ENCODE results near the gene PEBP1.
"Not testable (repeated sequence)": the region's sequence is repeated elsewhere in the genome, so short reads cannot be mapped to it uniquely, and the experiment has no call there.

The PEBP1 gene

DNA sequence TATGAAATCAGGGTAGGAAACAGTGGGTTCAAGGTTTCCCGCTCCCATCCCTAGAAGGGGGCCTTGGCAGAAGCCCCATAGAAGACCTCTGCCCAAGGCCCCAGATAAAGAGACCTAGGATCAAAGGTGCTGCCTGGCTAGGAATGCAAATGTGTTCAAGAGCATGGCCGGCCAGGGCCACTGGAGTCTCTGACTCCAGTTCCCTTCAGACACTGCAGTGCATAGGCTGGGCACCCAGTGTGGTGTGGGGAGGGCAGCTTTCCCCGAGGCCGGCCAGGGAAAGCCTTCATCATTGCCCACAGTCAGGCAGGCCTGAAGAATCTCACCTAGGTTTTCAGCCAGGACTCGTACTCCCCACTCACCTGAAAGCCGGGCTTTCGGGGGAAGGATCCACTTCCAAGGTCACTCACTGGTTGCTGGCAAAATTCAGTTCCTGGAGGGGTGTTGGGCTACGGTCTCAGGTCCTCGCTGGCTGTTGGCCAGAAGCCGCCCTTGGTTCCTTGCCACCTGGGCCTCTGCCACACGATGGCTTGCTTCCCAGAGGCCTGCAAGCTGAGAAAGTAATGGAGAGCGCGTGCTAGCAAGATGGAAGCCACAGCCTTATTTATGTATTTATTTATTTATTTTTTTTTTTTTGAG lies 9.7 kb upstream of the PEBP1 start:
- peaks cover 7 to 8% of the 10 kb centered on the region in 2 donors for H3K4me1 ChIP-seq (ENCODE audit: control insufficient read depth in 1 of 2, insufficient read depth in 2 of 2, low read length in 2 of 2)
- no peaks in the 10 kb centered on the region for H3K27me3 ChIP-seq (ENCODE audit: control insufficient read depth in 1 of 2, insufficient read depth in 2 of 2, low read length in 2 of 2)
- H3K4me3 ChIP-seq (ENCODE audit: low read depth in 1 of 2, low read length in 2 of 2) = no peak overlapping the region
- H3K9me3 ChIP-seq (ENCODE audit: control insufficient read depth in 1 of 2, low read length in 2 of 2) = no peaks in the 10 kb centered on the region
- H3K27ac ChIP-seq (ENCODE audit: low read depth, low read length) = peak overlapping the region; percentile 63
- peak overlapping the region in 1 of 2 donors; percentile 18 for H3K9ac ChIP-seq (ENCODE audit: low read depth in 1 of 2, low read length in 2 of 2)
- H3K36me3 ChIP-seq (ENCODE audit: control insufficient read depth in 1 of 2, insufficient read depth in 2 of 2, low read length in 2 of 2) = no peaks in the 10 kb centered on the region

DNA sequence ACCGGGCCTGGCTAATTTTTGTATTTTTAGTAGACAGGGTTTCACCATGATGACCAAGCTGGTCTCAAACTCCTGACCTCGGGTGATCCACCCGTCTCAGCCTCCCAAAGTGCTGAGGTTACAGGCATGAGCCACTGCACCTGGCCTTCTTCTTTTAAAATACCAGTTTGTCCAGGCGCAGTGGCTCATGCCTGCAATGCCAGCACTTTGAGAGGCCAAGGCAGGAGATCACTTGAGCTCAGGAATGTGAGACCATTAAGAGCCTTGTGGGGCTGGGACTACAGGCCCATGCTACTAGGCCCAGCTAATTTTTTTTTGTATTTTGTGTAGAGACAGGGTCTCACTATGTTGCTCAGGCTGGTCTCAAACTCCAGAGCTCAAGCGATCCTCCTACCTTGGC lies 8.1 kb upstream of the PEBP1 start:
- no peaks in the 10 kb centered on the region for H3K27me3 ChIP-seq (ENCODE audit: control insufficient read depth in 1 of 2, insufficient read depth in 2 of 2, low read length in 2 of 2)
- H3K9ac ChIP-seq (ENCODE audit: low read depth in 1 of 2, low read length in 2 of 2) = no peak overlapping the region
- no peak overlapping the region for H3K27ac ChIP-seq (ENCODE audit: low read depth, low read length)
- H3K4me1 ChIP-seq (ENCODE audit: control insufficient read depth in 1 of 2, insufficient read depth in 2 of 2, low read length in 2 of 2) = peaks cover 6 to 10% of the 10 kb centered on the region in 2 donors
- H3K9me3 ChIP-seq (ENCODE audit: control insufficient read depth in 1 of 2, low read length in 2 of 2) = no peaks in the 10 kb centered on the region
- H3K36me3 ChIP-seq (ENCODE audit: control insufficient read depth in 1 of 2, insufficient read depth in 2 of 2, low read length in 2 of 2) = no peaks in the 10 kb centered on the region
- H3K4me3 ChIP-seq (ENCODE audit: low read depth in 1 of 2, low read length in 2 of 2) = no peak overlapping the region

DNA sequence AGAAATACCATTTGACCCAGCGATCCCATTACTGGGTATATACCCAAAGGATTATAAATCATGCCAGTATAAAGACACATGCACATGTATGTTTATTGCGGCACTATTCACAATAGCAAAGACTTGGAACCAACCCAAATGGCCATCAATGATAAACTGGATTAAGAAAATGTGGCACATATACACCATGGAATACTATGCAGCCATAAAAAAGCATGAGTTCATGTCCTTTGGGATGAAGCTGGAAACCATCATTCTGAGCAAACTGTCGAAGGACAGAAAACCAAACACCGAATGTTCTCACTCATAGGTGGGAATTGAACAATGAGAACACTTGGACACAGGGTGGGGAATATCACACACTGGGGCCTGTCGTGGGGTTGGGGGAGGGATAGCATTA lies 6.5 kb upstream of the PEBP1 start:
- H3K4me3 ChIP-seq (ENCODE audit: low read depth in 1 of 2, low read length in 2 of 2); H3K9me3 ChIP-seq (ENCODE audit: control insufficient read depth in 1 of 2, low read length in 2 of 2); H3K27me3 ChIP-seq (ENCODE audit: control insufficient read depth in 1 of 2, insufficient read depth in 2 of 2, low read length in 2 of 2); H3K9ac ChIP-seq (ENCODE audit: low read depth in 1 of 2, low read length in 2 of 2); H3K27ac ChIP-seq (ENCODE audit: low read depth, low read length); H3K36me3 ChIP-seq (ENCODE audit: control insufficient read depth in 1 of 2, insufficient read depth in 2 of 2, low read length in 2 of 2): not testable (repeated sequence)
- peaks cover 6 to 10% of the 10 kb centered on the region in 2 donors for H3K4me1 ChIP-seq (ENCODE audit: control insufficient read depth in 1 of 2, insufficient read depth in 2 of 2, low read length in 2 of 2)

DNA sequence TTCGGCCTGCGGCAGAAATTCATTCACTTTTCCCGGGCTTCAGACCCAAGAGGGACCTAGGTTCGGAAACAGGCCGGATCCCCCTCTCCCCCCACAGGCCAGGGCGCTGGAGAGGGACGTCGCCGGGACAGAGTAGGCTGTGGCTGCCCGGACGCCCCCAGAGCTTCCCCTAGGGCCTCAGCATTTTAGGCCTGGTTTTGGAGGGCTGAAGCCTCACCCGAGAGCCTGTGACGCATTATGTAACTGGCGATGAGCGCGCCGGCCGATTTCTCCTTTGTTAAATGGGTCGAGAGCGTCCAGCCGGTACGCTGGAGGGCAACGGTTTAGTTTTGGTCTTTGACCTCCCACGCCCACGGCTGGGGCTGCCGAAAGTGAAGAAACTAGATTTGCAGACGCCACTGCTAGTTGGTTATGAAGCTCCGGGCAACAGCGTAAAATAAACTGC lies 657 bp downstream of the PEBP1 start:
- H3K27me3 ChIP-seq (ENCODE audit: control insufficient read depth in 1 of 2, insufficient read depth in 2 of 2, low read length in 2 of 2) = no peaks in the 10 kb centered on the region
- peak overlapping the region; percentile 90 to 95 for H3K4me3 ChIP-seq (ENCODE audit: low read depth in 1 of 2, low read length in 2 of 2)
- peaks cover 17 to 29% of the 10 kb centered on the region in 2 donors for H3K36me3 ChIP-seq (ENCODE audit: control insufficient read depth in 1 of 2, insufficient read depth in 2 of 2, low read length in 2 of 2)
- peak overlapping the region; percentile 85 to 89 for H3K9ac ChIP-seq (ENCODE audit: low read depth in 1 of 2, low read length in 2 of 2)
- no peaks in the 10 kb centered on the region for H3K9me3 ChIP-seq (ENCODE audit: control insufficient read depth in 1 of 2, low read length in 2 of 2)
- peak overlapping the region; percentile 86 for H3K27ac ChIP-seq (ENCODE audit: low read depth, low read length)
- peaks cover 8 to 17% of the 10 kb centered on the region in 2 donors for H3K4me1 ChIP-seq (ENCODE audit: control insufficient read depth in 1 of 2, insufficient read depth in 2 of 2, low read length in 2 of 2)

DNA sequence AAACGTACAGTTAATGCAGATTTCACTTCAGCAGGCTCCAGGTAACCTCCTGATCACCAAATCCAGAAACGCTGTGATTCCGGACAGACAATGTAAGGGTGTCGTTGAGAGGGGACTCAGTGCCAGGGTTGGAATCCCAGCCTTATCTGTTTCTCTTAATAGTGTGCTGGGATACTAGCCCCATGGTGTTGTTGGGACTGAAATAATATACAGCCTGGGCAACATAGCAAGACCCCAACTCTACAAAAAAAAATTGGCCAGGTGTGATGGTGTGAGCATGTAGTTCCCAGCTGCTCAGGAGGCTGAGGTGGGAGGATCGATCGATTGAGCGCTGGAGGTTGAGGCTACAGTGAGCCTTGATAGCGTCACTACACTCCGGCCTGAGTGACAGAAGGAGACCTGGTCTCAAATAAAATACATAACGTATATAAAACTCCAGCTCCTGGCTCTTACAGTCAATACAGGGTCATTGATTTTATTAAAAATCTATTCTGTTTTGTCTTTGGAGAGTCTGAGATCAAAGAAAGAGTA lies 1.3 kb downstream of the PEBP1 start:
- Histone ChIP-seq H3K9ac (ENCODE audit: low read depth in 1 of 2, low read length in 2 of 2) (peak overlapping the region; percentile 85 to 89), H3K4me3 (ENCODE audit: low read depth in 1 of 2, low read length in 2 of 2) (peak overlapping the region; percentile 90 to 95), H3K27ac (ENCODE audit: low read depth, low read length) (peak overlapping the region; percentile 86), H3K9me3 (ENCODE audit: control insufficient read depth in 1 of 2, low read length in 2 of 2) (no peaks in the 10 kb centered on the region), H3K4me1 (ENCODE audit: control insufficient read depth in 1 of 2, insufficient read depth in 2 of 2, low read length in 2 of 2) (peaks cover 8 to 13% of the 10 kb centered on the region in 2 donors), H3K36me3 (ENCODE audit: control insufficient read depth in 1 of 2, insufficient read depth in 2 of 2, low read length in 2 of 2) (peaks cover 20 to 35% of the 10 kb centered on the region in 2 donors), H3K27me3 (ENCODE audit: control insufficient read depth in 1 of 2, insufficient read depth in 2 of 2, low read length in 2 of 2) (no peaks in the 10 kb centered on the region)

DNA sequence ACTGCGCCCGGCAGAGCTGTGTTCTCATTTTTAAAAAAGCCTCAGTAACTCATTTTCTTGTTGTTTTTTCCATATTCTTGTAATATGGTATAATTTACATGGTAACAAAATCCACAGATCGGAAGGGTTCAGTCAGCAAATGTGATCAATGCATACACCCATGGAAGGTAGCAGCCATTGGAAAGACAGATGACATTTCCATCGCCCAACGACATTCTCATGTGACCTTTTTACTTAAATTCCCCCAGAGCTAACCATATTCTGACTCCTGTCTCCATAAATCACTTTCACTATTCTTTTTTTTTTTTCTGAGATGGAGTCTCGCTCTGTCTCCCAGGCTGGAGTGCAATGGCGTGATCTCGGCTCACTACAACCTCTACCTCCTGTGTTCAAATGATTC lies 4.9 kb downstream of the PEBP1 start:
- H3K36me3 ChIP-seq (ENCODE audit: control insufficient read depth in 1 of 2, insufficient read depth in 2 of 2, low read length in 2 of 2) = peaks cover 33 to 69% of the 10 kb centered on the region in 2 donors
- no peak overlapping the region for H3K27ac ChIP-seq (ENCODE audit: low read depth, low read length)
- no peaks in the 10 kb centered on the region for H3K9me3 ChIP-seq (ENCODE audit: control insufficient read depth in 1 of 2, low read length in 2 of 2)
- no peak overlapping the region for H3K4me3 ChIP-seq (ENCODE audit: low read depth in 1 of 2, low read length in 2 of 2)
- H3K9ac ChIP-seq (ENCODE audit: low read depth in 1 of 2, low read length in 2 of 2) = no peak overlapping the region
- peaks cover 4 to 13% of the 10 kb centered on the region in 2 donors for H3K4me1 ChIP-seq (ENCODE audit: control insufficient read depth in 1 of 2, insufficient read depth in 2 of 2, low read length in 2 of 2)
- H3K27me3 ChIP-seq (ENCODE audit: control insufficient read depth in 1 of 2, insufficient read depth in 2 of 2, low read length in 2 of 2) = no peaks in the 10 kb centered on the region

DNA sequence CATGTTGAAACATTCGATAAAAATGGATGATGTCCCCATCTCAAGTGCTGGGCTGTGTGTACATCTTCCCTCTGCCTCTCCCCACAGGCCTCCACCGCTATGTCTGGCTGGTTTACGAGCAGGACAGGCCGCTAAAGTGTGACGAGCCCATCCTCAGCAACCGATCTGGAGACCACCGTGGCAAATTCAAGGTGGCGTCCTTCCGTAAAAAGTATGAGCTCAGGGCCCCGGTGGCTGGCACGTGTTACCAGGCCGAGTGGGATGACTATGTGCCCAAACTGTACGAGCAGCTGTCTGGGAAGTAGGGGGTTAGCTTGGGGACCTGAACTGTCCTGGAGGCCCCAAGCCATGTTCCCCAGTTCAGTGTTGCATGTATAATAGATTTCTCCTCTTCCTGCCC lies 8.6 kb downstream of the PEBP1 start:
- Histone ChIP-seq H3K27me3 (ENCODE audit: control insufficient read depth in 1 of 2, insufficient read depth in 2 of 2, low read length in 2 of 2) (no peaks in the 10 kb centered on the region), H3K4me1 (ENCODE audit: control insufficient read depth in 1 of 2, insufficient read depth in 2 of 2, low read length in 2 of 2) (peaks cover 0 to 4% of the 10 kb centered on the region in 2 donors), H3K4me3 (ENCODE audit: low read depth in 1 of 2, low read length in 2 of 2) (no peak overlapping the region), H3K9ac (ENCODE audit: low read depth in 1 of 2, low read length in 2 of 2) (no peak overlapping the region), H3K27ac (ENCODE audit: low read depth, low read length) (no peak overlapping the region), H3K9me3 (ENCODE audit: control insufficient read depth in 1 of 2, low read length in 2 of 2) (no peaks in the 10 kb centered on the region), H3K36me3 (ENCODE audit: control insufficient read depth in 1 of 2, insufficient read depth in 2 of 2, low read length in 2 of 2) (peaks cover 33 to 82% of the 10 kb centered on the region in 2 donors)

DNA sequence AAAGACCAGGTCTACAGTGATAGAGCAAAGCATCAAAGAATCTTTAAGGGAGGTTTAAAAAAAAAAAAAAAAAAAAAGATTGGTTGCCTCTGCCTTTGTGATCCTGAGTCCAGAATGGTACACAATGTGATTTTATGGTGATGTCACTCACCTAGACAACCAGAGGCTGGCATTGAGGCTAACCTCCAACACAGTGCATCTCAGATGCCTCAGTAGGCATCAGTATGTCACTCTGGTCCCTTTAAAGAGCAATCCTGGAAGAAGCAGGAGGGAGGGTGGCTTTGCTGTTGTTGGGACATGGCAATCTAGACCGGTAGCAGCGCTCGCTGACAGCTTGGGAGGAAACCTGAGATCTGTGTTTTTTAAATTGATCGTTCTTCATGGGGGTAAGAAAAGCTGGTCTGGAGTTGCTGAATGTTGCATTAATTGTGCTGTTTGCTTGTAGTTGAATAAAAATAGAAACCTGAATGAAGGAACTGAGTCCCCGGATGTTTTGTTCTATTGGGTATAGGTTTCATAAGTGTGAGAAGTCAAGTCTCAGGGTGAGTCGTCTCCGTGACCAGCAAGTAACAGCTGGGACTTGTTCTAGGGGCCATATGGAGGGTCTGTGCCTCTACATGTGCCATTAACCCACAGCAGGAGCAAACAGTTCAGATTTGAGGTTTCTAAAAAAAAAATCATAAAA lies 9.3 kb downstream of the PEBP1 start:
- no peak overlapping the region for H3K27ac ChIP-seq (ENCODE audit: low read depth, low read length)
- H3K4me1 ChIP-seq (ENCODE audit: control insufficient read depth in 1 of 2, insufficient read depth in 2 of 2, low read length in 2 of 2) = peaks cover 0 to 4% of the 10 kb centered on the region in 2 donors
- H3K27me3 ChIP-seq (ENCODE audit: control insufficient read depth in 1 of 2, insufficient read depth in 2 of 2, low read length in 2 of 2) = no peaks in the 10 kb centered on the region
- no peak overlapping the region for H3K9ac ChIP-seq (ENCODE audit: low read depth in 1 of 2, low read length in 2 of 2)
- H3K36me3 ChIP-seq (ENCODE audit: control insufficient read depth in 1 of 2, insufficient read depth in 2 of 2, low read length in 2 of 2) = peaks cover 27 to 78% of the 10 kb centered on the region in 2 donors
- no peak overlapping the region for H3K4me3 ChIP-seq (ENCODE audit: low read depth in 1 of 2, low read length in 2 of 2)
- H3K9me3 ChIP-seq (ENCODE audit: control insufficient read depth in 1 of 2, low read length in 2 of 2) = no peaks in the 10 kb centered on the region

DNA sequence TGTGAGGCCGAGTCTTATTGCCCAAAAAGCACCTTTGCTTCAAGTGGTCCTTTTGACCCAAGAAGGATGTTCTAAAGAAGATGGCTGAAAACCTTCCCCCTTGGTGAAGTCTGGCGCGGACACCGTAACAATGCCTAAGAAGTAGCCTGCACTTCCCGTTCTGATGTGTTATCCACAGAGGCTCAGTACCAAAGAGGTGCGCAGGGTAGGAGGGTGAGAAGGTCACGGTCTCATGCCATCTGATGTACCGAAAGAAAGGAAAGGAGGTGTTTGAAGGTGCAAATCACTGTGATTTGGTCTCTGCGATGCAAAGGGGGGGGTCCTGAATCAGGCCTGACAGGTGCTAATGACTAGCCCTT lies 9.9 kb downstream of the PEBP1 start:
- Histone ChIP-seq H3K36me3 (ENCODE audit: control insufficient read depth in 1 of 2, insufficient read depth in 2 of 2, low read length in 2 of 2) (peaks cover 24 to 77% of the 10 kb centered on the region in 2 donors), H3K27ac (ENCODE audit: low read depth, low read length) (no peak overlapping the region), H3K4me3 (ENCODE audit: low read depth in 1 of 2, low read length in 2 of 2) (no peak overlapping the region), H3K9me3 (ENCODE audit: control insufficient read depth in 1 of 2, low read length in 2 of 2) (no peaks in the 10 kb centered on the region), H3K4me1 (ENCODE audit: control insufficient read depth in 1 of 2, insufficient read depth in 2 of 2, low read length in 2 of 2) (peaks cover 0 to 4% of the 10 kb centered on the region in 2 donors), H3K9ac (ENCODE audit: low read depth in 1 of 2, low read length in 2 of 2) (no peak overlapping the region), H3K27me3 (ENCODE audit: control insufficient read depth in 1 of 2, insufficient read depth in 2 of 2, low read length in 2 of 2) (no peaks in the 10 kb centered on the region)

DNA sequence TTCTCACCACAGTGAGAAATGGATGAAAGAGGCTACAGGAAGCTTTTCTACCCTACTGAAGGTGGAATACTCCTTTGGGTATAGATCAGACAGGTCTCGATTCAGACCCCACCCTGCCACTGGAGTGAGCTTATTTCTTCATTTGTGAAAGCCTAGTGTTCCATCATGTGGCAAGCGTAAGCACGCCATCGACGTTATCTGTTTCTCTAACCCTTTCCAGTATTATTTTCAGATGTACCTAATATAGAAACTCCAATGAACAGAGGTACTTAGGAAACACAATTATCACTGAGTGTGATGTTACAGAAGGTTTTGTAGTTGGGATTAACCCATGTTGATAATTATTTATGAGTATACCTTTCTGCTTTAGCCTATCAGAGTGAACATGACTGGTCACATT lies 12.4 kb downstream of the PEBP1 start:
- H3K4me1 ChIP-seq (ENCODE audit: control insufficient read depth in 1 of 2, insufficient read depth in 2 of 2, low read length in 2 of 2) = peaks cover 0 to 4% of the 10 kb centered on the region in 2 donors
- H3K27ac ChIP-seq (ENCODE audit: low read depth, low read length) = no peak overlapping the region
- H3K9me3 ChIP-seq (ENCODE audit: control insufficient read depth in 1 of 2, low read length in 2 of 2) = no peaks in the 10 kb centered on the region
- no peaks in the 10 kb centered on the region for H3K27me3 ChIP-seq (ENCODE audit: control insufficient read depth in 1 of 2, insufficient read depth in 2 of 2, low read length in 2 of 2)
- H3K9ac ChIP-seq (ENCODE audit: low read depth in 1 of 2, low read length in 2 of 2) = no peak overlapping the region
- H3K4me3 ChIP-seq (ENCODE audit: low read depth in 1 of 2, low read length in 2 of 2) = no peak overlapping the region
- peaks cover 29 to 78% of the 10 kb centered on the region in 2 donors for H3K36me3 ChIP-seq (ENCODE audit: control insufficient read depth in 1 of 2, insufficient read depth in 2 of 2, low read length in 2 of 2)

Data from duodenal mucosa (tissue), 2 donors.